Loucy (cell line): ENCODE results near the gene QSOX1.

Experiments
- H2AFZ ChIP-seq: fragments of 200-600 bp; sonication (generic); 2 replicates; pipeline ENCODE4 v1.6.0; 2016; ENCODE audit warnings: antibody characterized with exemption, mild to moderate bottlenecking, low read length, moderate library complexity
- H3F3A ChIP-seq: fragments of 200-600 bp; 2 replicates; pipeline ENCODE4 v1.6.0; 2016; ENCODE audit warnings: antibody characterized with exemption, low read depth, mild to moderate bottlenecking
- H3K27me3 ChIP-seq: fragments of 200-600 bp; sonication (generic); 2 replicates; pipeline ENCODE4 v1.6.1; 2014; ENCODE audit warnings: low read length, mild to moderate bottlenecking; ENCODE audit not compliant: insufficient read depth, poor library complexity, severe bottlenecking
- H3K36me3 ChIP-seq: fragments of 200-600 bp; sonication (generic); 2 replicates; pipeline ENCODE4 v1.6.1; 2016; ENCODE audit warnings: low read length; ENCODE audit not compliant: insufficient read depth
- H3K4me1 ChIP-seq: fragments of 200-600 bp; sonication (generic); 2 replicates; pipeline ENCODE4 v1.5.1; 2014; ENCODE audit warnings: low read length, mild to moderate bottlenecking; ENCODE audit not compliant: insufficient read depth, poor library complexity, severe bottlenecking
- H3K4me2 ChIP-seq: fragments of 200-600 bp; sonication (generic); 2 replicates; pipeline ENCODE4 v1.6.0; 2014; ENCODE audit warnings: antibody characterized with exemption, low read length, low read depth, mild to moderate bottlenecking; ENCODE audit not compliant: poor library complexity, severe bottlenecking
- H3K4me3 ChIP-seq: fragments of 200-600 bp; sonication (generic); 2 replicates; pipeline ENCODE4 v1.5.1; 2014; ENCODE audit warnings: low read length, mild to moderate bottlenecking, mixed read lengths; ENCODE audit not compliant: poor library complexity, severe bottlenecking
- H3K79me2 ChIP-seq: fragments of 200-600 bp; sonication (generic); 2 replicates; pipeline ENCODE4 v1.6.1; 2014; ENCODE audit warnings: low read length; ENCODE audit not compliant: insufficient read depth
- H3K9ac ChIP-seq: fragments of 200-600 bp; sonication (generic); 2 replicates; pipeline ENCODE4 v1.6.0; 2014; ENCODE audit warnings: mild to moderate bottlenecking, low read depth, low read length, moderate library complexity; ENCODE audit not compliant: poor library complexity, severe bottlenecking
- H3K9me2 ChIP-seq: fragments of 200-600 bp; sonication (generic); replicated peaks from 2 replicates; pipeline ENCODE4 v1.6.1; 2016; ENCODE audit warnings: low read depth, low read length, mixed read lengths
- H3K9me3 ChIP-seq: fragments of 200-600 bp; sonication (generic); 2 replicates; pipeline ENCODE4 v1.6.1; 2014; ENCODE audit warnings: mild to moderate bottlenecking, antibody characterized with exemption, low read length, low read depth; ENCODE audit not compliant: insufficient read depth
- H4K20me1 ChIP-seq: fragments of 200-600 bp; sonication (generic); 2 replicates; pipeline ENCODE4 v1.6.0; 2014; ENCODE audit warnings: antibody characterized with exemption, low read length, mild to moderate bottlenecking; ENCODE audit not compliant: insufficient read depth, poor library complexity, severe bottlenecking
- EZH2phosphoT487 ChIP-seq: fragments of 200-600 bp; IDR thresholded peaks from 2 replicates; pipeline ENCODE4 v1.6.1; 2018; ENCODE audit warnings: antibody characterized with exemption, mild to moderate bottlenecking, moderate library complexity, borderline replicate concordance
- TF ChIP-seq, protein P1 (sequence below): fragments of 200-600 bp; sonication (generic); conservative IDR thresholded peaks from 2 replicates; pipeline ENCODE4 v1.5.1; 2014; ENCODE audit warnings: mild to moderate bottlenecking, antibody characterized with exemption, low read length

The QSOX1 gene

DNA sequence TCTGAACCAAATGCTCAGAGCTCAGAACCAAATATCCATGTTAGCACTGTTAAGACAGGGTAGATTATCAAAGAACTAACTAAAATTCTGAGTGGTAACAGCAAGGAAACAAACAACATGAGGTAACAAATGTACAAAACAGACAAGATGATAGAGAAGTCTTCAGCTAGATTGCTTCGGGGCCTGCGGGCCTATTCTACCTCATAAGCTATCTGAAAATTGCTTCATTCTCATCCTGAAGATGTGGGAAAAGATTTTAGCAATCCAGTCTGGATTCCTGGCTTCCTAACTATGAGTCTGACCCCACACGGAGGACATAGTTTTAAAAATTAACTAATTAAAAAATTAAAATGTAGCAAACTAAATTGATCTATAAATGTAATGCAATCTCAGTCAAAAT lies 9.2 kb upstream of the QSOX1 start:
- peak overlapping the region; percentile 64 for H2AFZ ChIP-seq
- no peaks in the 10 kb centered on the region for H4K20me1 ChIP-seq

GRCh38 chr1:180150982-180151381 lies 3.7 kb upstream of the QSOX1 start:
- H3K4me2 ChIP-seq: peak overlapping the region; percentile 29
- H3K9me2 ChIP-seq: no peaks in the 10 kb centered on the region
- no peaks in the 10 kb centered on the region for H3K9me3 ChIP-seq
- peaks cover 11% of the 10 kb centered on the region for H4K20me1 ChIP-seq
- H3K4me1 ChIP-seq: peaks cover 44% of the 10 kb centered on the region
- peaks cover 19% of the 10 kb centered on the region for H3K79me2 ChIP-seq
- no peaks in the 10 kb centered on the region for H3K36me3 ChIP-seq
- H3K4me3 ChIP-seq: no peak overlapping the region
- no peaks in the 10 kb centered on the region for H3K27me3 ChIP-seq
- H3K9ac ChIP-seq: no peak overlapping the region
- no peaks in the 10 kb centered on the region for H3F3A ChIP-seq
- H2AFZ ChIP-seq: peak overlapping the region; percentile 35; the same call in 1 of the 2 replicates
- TF ChIP-seq, protein P1, sequence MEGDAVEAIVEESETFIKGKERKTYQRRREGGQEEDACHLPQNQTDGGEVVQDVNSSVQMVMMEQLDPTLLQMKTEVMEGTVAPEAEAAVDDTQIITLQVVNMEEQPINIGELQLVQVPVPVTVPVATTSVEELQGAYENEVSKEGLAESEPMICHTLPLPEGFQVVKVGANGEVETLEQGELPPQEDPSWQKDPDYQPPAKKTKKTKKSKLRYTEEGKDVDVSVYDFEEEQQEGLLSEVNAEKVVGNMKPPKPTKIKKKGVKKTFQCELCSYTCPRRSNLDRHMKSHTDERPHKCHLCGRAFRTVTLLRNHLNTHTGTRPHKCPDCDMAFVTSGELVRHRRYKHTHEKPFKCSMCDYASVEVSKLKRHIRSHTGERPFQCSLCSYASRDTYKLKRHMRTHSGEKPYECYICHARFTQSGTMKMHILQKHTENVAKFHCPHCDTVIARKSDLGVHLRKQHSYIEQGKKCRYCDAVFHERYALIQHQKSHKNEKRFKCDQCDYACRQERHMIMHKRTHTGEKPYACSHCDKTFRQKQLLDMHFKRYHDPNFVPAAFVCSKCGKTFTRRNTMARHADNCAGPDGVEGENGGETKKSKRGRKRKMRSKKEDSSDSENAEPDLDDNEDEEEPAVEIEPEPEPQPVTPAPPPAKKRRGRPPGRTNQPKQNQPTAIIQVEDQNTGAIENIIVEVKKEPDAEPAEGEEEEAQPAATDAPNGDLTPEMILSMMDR: no peak
- TF ChIP-seq EZH2phosphoT487: no peak

More for the DNA sequence above, 9.2 kb upstream of the QSOX1 start:
- Histone ChIP-seq H3K36me3 (no peaks in the 10 kb centered on the region), H3K27me3 (no peaks in the 10 kb centered on the region), H3K9me2 (no peaks in the 10 kb centered on the region), H3F3A (no peaks in the 10 kb centered on the region; the same call in 1 of the 2 replicates), H3K79me2 (no peaks in the 10 kb centered on the region), H3K4me3 (no peak overlapping the region), H3K4me1 (peaks cover 10% of the 10 kb centered on the region), H3K9ac (no peak overlapping the region), H3K9me3 (no peaks in the 10 kb centered on the region), H3K4me2 (no peak overlapping the region)
- TF ChIP-seq, protein P1: no peak
- TF ChIP-seq EZH2phosphoT487: no peak

- Histone ChIP-seq H3K9me3 (no peaks in the 10 kb centered on the region), H3K9ac (no peak overlapping the region), H3F3A (no peaks in the 10 kb centered on the region), H2AFZ (no peak overlapping the region), H3K4me1 (peaks cover 47% of the 10 kb centered on the region), H3K36me3 (no peaks in the 10 kb centered on the region), H3K9me2 (no peaks in the 10 kb centered on the region), H3K27me3 (no peaks in the 10 kb centered on the region), H4K20me1 (peaks cover 16% of the 10 kb centered on the region), H3K79me2 (peaks cover 24% of the 10 kb centered on the region), H3K4me3 (no peak overlapping the region), H3K4me2 (peak overlapping the region; percentile 29)
- TF ChIP-seq EZH2phosphoT487: no peak
- TF ChIP-seq, protein P1: no peak
Observed at GRCh38 chr1:180151508-180151907, 3.2 kb upstream of the QSOX1 start.
